CD4-positive, alpha-beta T cell treated with Interleukin-17A for 4 hours (primary cell): Measurements from ENCODE around the gene SPINK8.
A peak's percentile ranks its signal among the peaks of the same experiment; 100 is the strongest.
"Not testable (repeated sequence)": the region's sequence is repeated elsewhere in the genome, so short reads cannot be mapped to it uniquely, and the experiment has no call there.

ENCODE experiments used
- DNase-seq: peaks from one replicate; pipeline ENCODE4 v3.0.0-alpha.2; 2020; ENCODE audit warnings: mixed read lengths

The SPINK8 gene

DNA sequence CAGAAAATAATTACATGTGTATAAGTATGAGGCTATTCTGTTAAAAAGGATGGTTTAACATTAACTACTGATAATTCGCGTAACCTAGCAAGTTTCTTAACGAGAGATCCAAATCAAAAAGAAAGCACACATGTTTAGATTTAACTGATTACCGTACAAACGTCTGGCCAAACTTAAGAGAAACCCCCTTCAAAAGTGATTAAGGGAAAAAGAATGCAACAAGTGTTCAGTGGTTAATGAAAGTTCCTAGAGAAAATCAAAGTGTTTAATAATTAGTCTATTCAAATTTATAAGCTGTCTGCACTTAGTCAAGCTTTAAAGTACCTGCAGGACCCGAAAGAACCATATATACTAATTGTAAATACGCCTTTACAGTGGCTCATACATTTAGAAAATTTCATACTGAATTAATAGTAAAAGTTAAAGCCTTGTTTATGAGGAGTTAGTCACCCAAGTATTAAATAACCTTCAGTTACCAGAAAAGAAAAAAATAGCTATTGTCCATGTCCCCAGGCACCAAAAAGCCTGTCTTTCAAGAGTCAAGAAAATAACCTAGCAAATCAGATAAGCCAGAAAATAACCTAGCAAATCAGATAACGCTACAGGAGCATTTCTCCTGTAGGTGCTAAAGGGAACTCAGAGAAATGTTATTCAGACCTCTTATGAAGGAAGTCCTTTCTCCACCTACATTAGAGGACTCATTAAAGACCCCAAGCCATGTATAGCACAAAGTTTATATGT, 58.0 kb downstream of the SPINK8 start:
- DNase-seq: no peak

DNA sequence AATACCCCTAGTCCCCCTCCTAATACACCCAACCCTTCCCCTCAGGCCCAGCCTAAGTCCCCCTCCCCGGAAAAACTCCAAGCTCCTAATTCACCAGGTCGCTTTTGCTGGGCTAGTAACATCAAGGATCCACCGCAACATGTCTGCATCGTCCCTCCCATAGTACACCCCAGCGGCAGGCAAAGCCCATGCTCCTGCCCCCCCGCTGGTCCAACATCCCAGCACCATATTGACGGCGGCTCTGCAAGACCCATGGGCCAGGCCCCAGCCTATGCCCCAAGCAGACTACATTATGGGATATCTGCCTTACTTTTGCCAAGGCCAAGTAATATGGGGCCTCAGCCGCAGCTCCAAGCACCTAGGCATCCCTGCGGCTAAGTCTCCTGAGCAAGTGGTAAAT, 59.0 kb downstream of the SPINK8 start:
- DNase-seq: no peak

DNA sequence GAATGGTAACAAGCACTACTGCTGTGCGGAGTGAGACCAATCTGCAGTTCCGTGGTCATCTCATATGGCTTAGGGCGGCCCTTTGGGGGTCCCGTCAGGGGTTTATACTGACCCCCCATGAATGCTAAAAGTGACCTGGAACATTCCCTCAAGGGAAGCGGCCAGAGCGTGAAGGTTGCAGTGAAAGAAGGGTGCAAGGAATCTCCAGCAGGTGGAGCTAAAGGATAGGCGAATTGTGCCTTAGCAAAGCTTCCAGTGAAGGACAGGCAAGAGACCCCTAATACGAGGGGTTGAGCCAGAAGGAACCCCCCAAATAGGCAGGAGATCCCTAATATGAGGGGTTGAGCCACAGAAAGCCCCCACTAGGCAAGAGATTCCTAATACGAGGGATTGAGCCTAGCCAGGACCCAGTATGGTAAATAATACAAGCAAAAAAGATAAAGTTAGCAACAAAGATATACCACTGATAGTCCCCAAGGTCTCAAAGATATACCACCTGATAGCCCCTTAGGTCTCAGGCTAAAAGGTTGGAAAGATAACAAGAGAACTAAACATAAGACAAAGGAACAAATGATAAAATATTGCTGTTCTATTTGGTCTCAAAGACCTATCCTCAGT, 59.8 kb downstream of the SPINK8 start:
- DNase-seq: peak; percentile 68

DNA sequence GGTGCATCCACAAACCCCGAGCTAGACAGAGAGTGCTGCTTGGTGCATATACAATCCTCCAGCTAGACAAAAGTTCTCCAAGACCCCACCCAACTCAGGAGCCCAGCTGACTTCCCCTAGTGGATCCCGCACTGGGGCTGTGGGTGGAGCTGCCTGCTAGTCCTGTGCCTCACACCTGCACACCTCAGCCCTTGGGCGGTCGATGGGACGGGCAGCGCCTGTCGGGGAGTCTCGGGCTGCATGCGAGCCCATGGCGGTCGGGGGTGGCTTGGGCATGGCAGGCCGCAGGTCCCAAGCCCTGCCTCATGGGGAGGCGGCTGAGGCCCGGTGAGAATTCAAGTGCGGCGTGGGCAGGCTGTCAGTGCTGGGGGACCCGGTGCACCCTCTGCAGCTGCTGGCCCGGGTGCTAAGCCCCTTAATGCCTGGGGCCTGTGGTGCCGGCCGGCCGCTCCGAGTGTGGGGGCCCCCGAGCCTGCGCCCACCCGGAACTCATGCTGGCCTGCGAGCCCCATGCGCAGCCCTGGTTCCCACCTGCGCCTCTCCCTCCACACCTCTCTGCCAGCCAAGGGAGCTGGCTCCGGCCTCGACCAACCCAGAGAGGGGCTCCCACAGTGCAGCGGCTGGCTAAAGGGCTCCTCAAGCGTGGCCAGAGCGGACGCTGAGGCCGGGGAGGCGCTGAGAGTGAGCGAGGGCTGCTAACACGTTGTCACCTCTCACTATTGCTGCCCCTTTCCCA, 61.5 kb downstream of the SPINK8 start:
- DNase-seq: no peak

DNA sequence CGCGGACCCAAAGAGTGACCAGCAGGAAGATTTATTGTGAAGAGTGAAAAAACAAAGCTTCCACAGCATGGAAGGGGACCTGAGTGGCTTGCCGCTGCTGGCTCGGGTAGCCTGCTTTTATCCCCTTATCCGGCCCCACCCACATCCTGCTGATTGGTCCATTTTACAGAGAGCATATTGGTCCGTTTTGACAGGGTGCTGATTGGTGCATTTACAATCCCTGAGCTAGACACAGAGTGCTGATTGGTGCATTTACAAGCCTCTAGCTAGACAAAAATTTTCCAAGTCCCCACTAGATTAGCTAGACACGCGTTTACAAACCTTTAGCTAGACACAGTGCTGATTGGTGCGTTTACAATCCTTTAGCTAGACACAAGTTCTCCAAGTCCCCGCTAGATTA, 62.2 kb downstream of the SPINK8 start:
- not testable (repeated sequence) for DNase-seq

DNA sequence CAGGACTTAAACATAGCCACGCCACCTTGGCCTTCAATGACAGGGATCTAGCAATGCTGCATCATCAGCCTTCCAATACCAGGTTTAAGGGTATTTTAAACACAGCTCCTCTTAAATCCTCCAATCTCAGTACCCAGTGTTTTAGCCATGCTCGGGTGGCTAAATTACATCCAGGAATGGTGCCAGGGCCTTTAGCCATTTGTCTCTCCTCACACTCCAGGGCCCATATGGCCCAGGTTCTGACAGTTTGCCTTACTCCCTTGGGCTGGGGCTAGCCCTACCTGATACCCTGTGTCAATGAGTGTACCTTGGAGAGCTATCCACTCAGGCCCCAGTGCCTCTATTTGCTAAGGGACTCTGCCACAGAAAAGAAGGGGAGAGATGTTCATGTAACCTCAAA, 63.2 kb downstream of the SPINK8 start:
- no peak for DNase-seq

DNA sequence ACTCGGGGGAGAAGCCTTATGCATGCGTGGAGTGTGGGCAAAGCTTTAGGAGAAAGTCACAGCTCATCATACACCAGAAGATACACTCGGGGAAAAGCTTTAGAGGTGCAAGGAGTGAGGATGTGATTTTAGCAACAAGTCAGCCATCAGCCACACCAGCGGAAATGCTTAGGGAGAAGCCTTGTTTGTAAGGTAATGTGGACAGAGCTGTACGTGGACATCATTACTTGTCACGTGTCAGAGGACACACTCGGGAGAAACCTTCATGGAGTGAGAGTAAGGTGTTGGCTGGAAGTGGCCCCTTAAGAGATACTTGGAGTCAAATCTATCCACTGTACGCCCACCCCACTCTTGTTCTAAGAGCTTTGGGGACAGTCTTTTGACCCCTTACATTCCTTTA, 63.9 kb downstream of the SPINK8 start:
- DNase-seq: no peak

DNA sequence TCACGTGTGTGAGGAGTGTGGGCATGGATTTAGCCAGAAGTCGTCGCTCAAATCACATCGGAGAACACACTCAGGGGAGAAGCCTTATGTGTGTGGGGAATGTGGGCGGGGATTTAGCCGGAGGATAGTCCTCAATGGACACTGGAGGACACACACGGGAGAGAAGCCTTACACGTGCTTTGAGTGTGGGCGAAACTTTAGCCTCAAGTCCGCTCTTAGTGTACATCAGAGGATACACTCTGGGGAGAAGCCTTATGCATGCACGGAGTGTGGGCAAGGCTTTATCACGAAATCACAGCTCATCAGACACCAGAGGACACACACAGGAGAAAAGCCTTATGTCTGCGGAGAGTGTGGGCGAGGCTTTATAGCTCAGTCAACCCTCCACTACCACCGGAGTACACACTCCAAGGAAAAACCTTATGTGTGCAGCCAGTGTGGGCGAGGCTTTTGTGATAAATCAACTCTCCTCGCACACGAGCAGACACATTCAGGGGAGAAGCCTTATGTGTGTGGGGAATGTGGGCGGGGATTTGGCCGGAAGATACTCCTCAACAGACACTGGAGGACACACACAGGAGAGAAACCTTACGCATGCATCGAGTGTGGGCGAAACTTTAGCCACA, 64.4 kb downstream of the SPINK8 start:
- peak; percentile 69 for DNase-seq

DNA sequence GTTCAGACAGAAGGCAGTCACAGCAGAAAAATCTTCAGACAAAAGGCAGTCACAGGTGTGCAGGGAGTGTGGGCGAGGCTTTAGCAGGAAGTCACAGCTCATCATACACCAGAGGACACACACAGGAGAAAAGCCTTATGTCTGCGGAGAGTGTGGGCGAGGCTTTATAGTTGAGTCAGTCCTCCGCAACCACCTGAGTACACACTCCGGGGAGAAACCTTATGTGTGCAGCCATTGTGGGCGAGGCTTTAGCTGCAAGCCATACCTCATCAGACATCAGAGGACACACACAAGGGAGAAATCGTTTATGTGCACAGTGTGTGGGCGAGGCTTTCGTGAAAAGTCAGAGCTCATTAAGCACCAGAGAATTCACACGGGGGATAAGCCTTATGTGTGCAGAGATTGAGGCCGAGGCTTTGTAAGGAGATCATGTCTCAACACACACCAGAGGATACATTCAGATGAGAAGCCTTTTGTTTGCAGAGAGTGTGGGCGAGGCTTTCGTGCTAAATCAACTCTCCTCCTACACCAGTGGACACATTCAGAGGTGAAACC, 65.0 kb downstream of the SPINK8 start:
- peak; percentile 87 for DNase-seq

DNA sequence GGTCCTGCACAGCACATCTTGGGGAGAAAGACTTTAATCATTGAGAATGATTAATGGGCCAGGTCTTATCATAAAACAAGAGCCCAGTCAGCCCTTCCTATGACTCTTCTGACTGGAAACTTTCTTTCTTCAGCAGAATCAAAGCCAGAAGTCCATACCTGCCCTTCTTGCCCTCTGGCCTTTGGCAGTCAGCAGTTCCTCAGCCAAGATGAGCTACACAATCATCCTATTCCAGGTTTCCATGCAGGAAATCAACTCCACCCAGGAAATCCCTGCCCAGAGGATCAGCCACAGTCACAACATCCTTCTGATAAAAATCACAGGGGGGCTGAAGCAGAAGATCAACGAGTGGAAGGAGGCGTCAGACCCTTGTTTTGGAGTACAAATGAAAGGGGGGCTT, 65.7 kb downstream of the SPINK8 start:
- DNase-seq: no peak

DNA sequence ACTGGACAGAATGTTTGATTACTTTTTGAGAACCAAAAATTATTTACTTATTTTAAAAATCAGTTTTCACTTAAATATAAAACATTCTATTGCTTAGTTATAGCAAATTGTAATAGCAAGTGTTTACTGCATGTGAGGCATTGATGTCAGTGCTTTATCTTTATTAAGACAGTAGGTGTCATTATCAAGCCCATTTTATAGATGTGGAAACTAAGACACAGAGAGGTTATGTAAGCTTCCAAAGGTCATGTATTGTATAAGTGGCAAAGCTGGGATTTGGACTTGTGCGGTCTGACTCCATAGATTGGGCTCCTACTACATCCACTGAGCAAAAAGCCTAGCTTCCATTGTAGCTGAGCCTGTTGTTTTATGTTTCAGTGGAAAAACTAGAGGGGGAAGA, 74.9 kb downstream of the SPINK8 start:
- DNase-seq: no peak
